ENCODE measurements around the gene SCN5A. TPM values are rescaled to one million over a fixed set of nuclear protein-coding genes. Genes with fewer than 3 reads are reported as not detected.

SCN5A gene
- total and polyA plus RNA-seq, 5 donors from 2014 or later = not detected

DNA sequence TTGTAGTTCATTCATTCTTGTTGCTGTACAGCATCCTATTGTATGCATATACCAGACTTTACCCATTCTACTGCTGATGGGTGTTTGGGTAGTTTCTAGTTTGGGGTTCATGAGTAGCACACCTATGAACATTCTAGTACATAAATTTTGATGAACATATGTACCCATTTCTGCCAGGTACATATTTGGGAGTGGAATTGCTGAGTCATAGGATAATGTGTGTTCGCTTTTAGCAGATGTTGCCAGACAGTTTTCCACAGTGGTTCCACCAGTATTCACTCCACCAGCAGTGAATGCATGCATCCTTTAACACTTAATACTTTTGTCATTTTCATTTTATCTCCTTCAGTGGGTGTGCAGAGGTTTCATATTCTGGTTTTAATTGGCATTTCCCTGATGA lies 3.4 kb upstream of the SCN5A start:
- H3K9me3 ChIP-seq (ENCODE audit: control insufficient read depth in 2 of 2, low read length in 2 of 2) = no peaks in the 10 kb centered on the region
- H3K36me3 ChIP-seq (ENCODE audit: control insufficient read depth, insufficient read depth, low read length) = no peaks in the 10 kb centered on the region
- H3K4me3 ChIP-seq (ENCODE audit: low read depth, low read length) = no peak overlapping the region
- DNase-seq (no peak), ATAC-seq (ENCODE audit: low read depth in 2 of 2) (no peak)
- Mint-ChIP-seq H3K36me3 (no peaks in the 10 kb centered on the region), H3K9me3 (peaks cover 0 to 1% (median 0%) of the 10 kb centered on the region in 7 donors), H3K27me3 (peaks cover 36% of the 10 kb centered on the region), H3K27ac (no peak overlapping the region), H3K4me3 (no peak overlapping the region), H3K4me1 (peaks cover 0 to 10% (median under 1%) of the 10 kb centered on the region in 4 donors)
- no peak overlapping the region for H3K27ac ChIP-seq (ENCODE audit: insufficient read depth, low read length, poor library complexity, severe bottlenecking)
- peaks cover 31% of the 10 kb centered on the region for H3K27me3 ChIP-seq (ENCODE audit: control insufficient read depth, insufficient read depth, low read length)
- peaks cover 17% of the 10 kb centered on the region for H3K4me1 ChIP-seq (ENCODE audit: control insufficient read depth, insufficient read depth, low read length, poor library complexity, severe bottlenecking)

GRCh38 chr3:38651153-38651789 lies 1.8 kb upstream of the SCN5A start:
- H3K9me3 ChIP-seq (ENCODE audit: control insufficient read depth in 2 of 2, low read length in 2 of 2) = no peaks in the 10 kb centered on the region
- peaks cover 17% of the 10 kb centered on the region for H3K4me1 ChIP-seq (ENCODE audit: control insufficient read depth, insufficient read depth, low read length, poor library complexity, severe bottlenecking)
- peaks cover 0 to 10% (median under 1%) of the 10 kb centered on the region in 4 donors for H3K4me1 Mint-ChIP-seq
- peaks cover 28% of the 10 kb centered on the region for H3K27me3 ChIP-seq (ENCODE audit: control insufficient read depth, insufficient read depth, low read length)
- no peaks in the 10 kb centered on the region for H3K36me3 Mint-ChIP-seq
- no peak overlapping the region for H3K27ac ChIP-seq (ENCODE audit: insufficient read depth, low read length, poor library complexity, severe bottlenecking)
- no peak overlapping the region for H3K4me3 ChIP-seq (ENCODE audit: low read depth, low read length)
- peaks cover 25% of the 10 kb centered on the region for H3K27me3 Mint-ChIP-seq
- peak; percentile 47 to 62 for ATAC-seq (ENCODE audit: low read depth in 2 of 2)
- H3K9me3 Mint-ChIP-seq = peaks cover 0 to 1% (median 0%) of the 10 kb centered on the region in 7 donors
- H3K27ac Mint-ChIP-seq = no peak overlapping the region
- DNase-seq = peak; percentile 35 to 71 (median 62)
- H3K4me3 Mint-ChIP-seq = peak overlapping the region in 2 of 4 donors; percentile 39 to 59
- no peaks in the 10 kb centered on the region for H3K36me3 ChIP-seq (ENCODE audit: control insufficient read depth, insufficient read depth, low read length)

DNA sequence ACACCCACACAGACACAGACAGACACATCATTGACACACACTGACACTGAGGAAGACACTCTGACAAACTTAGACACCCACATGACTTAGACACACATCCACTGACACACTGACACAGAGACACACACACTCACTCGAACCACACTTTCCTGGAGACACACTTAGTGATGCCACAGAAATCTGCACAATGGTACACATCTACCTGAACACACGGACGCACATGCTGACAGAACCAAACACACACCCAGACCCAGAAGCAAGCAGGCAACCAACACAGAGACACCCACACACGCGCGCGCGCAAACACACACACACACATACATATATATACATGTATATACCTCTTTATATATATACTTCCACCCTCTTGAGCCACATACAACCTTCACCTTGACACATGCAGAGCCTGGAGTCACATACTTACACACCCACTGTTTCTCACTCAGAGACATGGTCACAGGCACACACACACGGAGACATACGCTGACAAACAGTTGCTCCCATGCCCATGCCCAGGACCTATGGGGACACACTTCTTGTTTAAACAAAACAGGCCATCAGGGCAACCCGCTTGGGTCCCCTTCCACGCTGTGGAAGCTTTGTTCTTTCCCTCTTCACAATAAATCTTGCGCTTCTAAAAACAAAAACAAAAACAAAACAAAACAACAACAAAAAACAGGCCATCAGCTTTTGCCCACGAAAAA lies 913 bp upstream of the SCN5A start:
- H3K27ac ChIP-seq (ENCODE audit: insufficient read depth, low read length, poor library complexity, severe bottlenecking) = no peak overlapping the region
- ATAC-seq (ENCODE audit: low read depth in 2 of 2) (no peak), DNase-seq (peak in 2 of 3 donors; percentile 13 to 16)
- H3K36me3 Mint-ChIP-seq = no peaks in the 10 kb centered on the region
- no peak overlapping the region for H3K27ac Mint-ChIP-seq
- H3K4me3 Mint-ChIP-seq = no peak overlapping the region
- no peaks in the 10 kb centered on the region for H3K36me3 ChIP-seq (ENCODE audit: control insufficient read depth, insufficient read depth, low read length)
- peaks cover 20% of the 10 kb centered on the region for H3K27me3 Mint-ChIP-seq
- H3K9me3 Mint-ChIP-seq = peaks cover 0 to 1% (median 0%) of the 10 kb centered on the region in 7 donors
- H3K9me3 ChIP-seq (ENCODE audit: control insufficient read depth in 2 of 2, low read length in 2 of 2) = no peaks in the 10 kb centered on the region
- H3K4me1 ChIP-seq (ENCODE audit: control insufficient read depth, insufficient read depth, low read length, poor library complexity, severe bottlenecking) = peaks cover 17% of the 10 kb centered on the region
- no peak overlapping the region for H3K4me3 ChIP-seq (ENCODE audit: low read depth, low read length)
- H3K27me3 ChIP-seq (ENCODE audit: control insufficient read depth, insufficient read depth, low read length) = peaks cover 28% of the 10 kb centered on the region
- peaks cover 0 to 5% (median under 1%) of the 10 kb centered on the region in 4 donors for H3K4me1 Mint-ChIP-seq

- no peaks in the 10 kb centered on the region for H3K36me3 ChIP-seq (ENCODE audit: control insufficient read depth, insufficient read depth, low read length)
- ATAC-seq (ENCODE audit: low read depth in 2 of 2) (no peak), DNase-seq (no peak)
- Mint-ChIP-seq H3K9me3 (peaks cover 0 to 1% (median 0%) of the 10 kb centered on the region in 7 donors), H3K4me1 (peaks cover 0 to 5% (median under 1%) of the 10 kb centered on the region in 4 donors), H3K27ac (peak overlapping the region in 1 of 3 donors; percentile 62), H3K36me3 (no peaks in the 10 kb centered on the region), H3K4me3 (peak overlapping the region in 3 of 4 donors; percentile 5 to 80 (median 74)), H3K27me3 (peaks cover 23% of the 10 kb centered on the region)
- H3K9me3 ChIP-seq (ENCODE audit: control insufficient read depth in 2 of 2, low read length in 2 of 2) = no peaks in the 10 kb centered on the region
- peaks cover 28% of the 10 kb centered on the region for H3K27me3 ChIP-seq (ENCODE audit: control insufficient read depth, insufficient read depth, low read length)
- H3K4me3 ChIP-seq (ENCODE audit: low read depth, low read length) = no peak overlapping the region
- peaks cover 17% of the 10 kb centered on the region for H3K4me1 ChIP-seq (ENCODE audit: control insufficient read depth, insufficient read depth, low read length, poor library complexity, severe bottlenecking)
- H3K27ac ChIP-seq (ENCODE audit: insufficient read depth, low read length, poor library complexity, severe bottlenecking) = no peak overlapping the region
These were observed 608 bp downstream of the SCN5A start for GRCh38 chr3:38648659-38649499.

- Mint-ChIP-seq H3K36me3 (no peaks in the 10 kb centered on the region), H3K4me1 (peaks cover 0 to 5% (median under 1%) of the 10 kb centered on the region in 4 donors), H3K27ac (peak overlapping the region in 2 of 3 donors; percentile 45 to 62), H3K4me3 (peak overlapping the region in 2 of 4 donors; percentile 74 to 80), H3K27me3 (peaks cover 17% of the 10 kb centered on the region), H3K9me3 (peaks cover 0 to 1% (median 0%) of the 10 kb centered on the region in 7 donors)
- Histone ChIP-seq H3K9me3 (ENCODE audit: control insufficient read depth in 2 of 2, low read length in 2 of 2) (no peaks in the 10 kb centered on the region), H3K27me3 (ENCODE audit: control insufficient read depth, insufficient read depth, low read length) (peaks cover 24% of the 10 kb centered on the region), H3K36me3 (ENCODE audit: control insufficient read depth, insufficient read depth, low read length) (no peaks in the 10 kb centered on the region), H3K27ac (ENCODE audit: insufficient read depth, low read length, poor library complexity, severe bottlenecking) (no peak overlapping the region), H3K4me3 (ENCODE audit: low read depth, low read length) (no peak overlapping the region), H3K4me1 (ENCODE audit: control insufficient read depth, insufficient read depth, low read length, poor library complexity, severe bottlenecking) (peaks cover 17% of the 10 kb centered on the region)
- ATAC-seq (ENCODE audit: low read depth in 2 of 2) (no peak), DNase-seq (no peak)
These were observed 1.3 kb downstream of the SCN5A start for GRCh38 chr3:38648024-38648658.

- Histone ChIP-seq H3K27ac (ENCODE audit: insufficient read depth, low read length, poor library complexity, severe bottlenecking) (no peak overlapping the region), H3K27me3 (ENCODE audit: control insufficient read depth, insufficient read depth, low read length) (peaks cover 24% of the 10 kb centered on the region), H3K9me3 (ENCODE audit: control insufficient read depth in 2 of 2, low read length in 2 of 2) (no peaks in the 10 kb centered on the region), H3K4me3 (ENCODE audit: low read depth, low read length) (no peak overlapping the region), H3K36me3 (ENCODE audit: control insufficient read depth, insufficient read depth, low read length) (no peaks in the 10 kb centered on the region), H3K4me1 (ENCODE audit: control insufficient read depth, insufficient read depth, low read length, poor library complexity, severe bottlenecking) (peaks cover 17% of the 10 kb centered on the region)
- peaks cover 9% of the 10 kb centered on the region for H3K27me3 Mint-ChIP-seq
- H3K9me3 Mint-ChIP-seq = peaks cover 0 to 1% (median 0%) of the 10 kb centered on the region in 7 donors
- H3K36me3 Mint-ChIP-seq = no peaks in the 10 kb centered on the region
- H3K27ac Mint-ChIP-seq = no peak overlapping the region
- H3K4me3 Mint-ChIP-seq = no peak overlapping the region
- DNase-seq = no peak
- ATAC-seq (ENCODE audit: low read depth in 2 of 2) = no peak
- peaks cover 0 to 5% (median under 1%) of the 10 kb centered on the region in 4 donors for H3K4me1 Mint-ChIP-seq
These were observed 2.1 kb downstream of the SCN5A start for GRCh38 chr3:38647217-38647970.
